Measurements from ENCODE around the gene SPACA4.

The SPACA4 gene, protein sequence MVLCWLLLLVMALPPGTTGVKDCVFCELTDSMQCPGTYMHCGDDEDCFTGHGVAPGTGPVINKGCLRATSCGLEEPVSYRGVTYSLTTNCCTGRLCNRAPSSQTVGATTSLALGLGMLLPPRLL

GRCh38 chr19:48606463-48607358 lies at the start of gene SPACA4:
TSS of gene SPACA4 (plus strand) at chr19:48606742. CDS start at chr19:48606979, 237 bp downstream.
- no peak within 1 kb of the TSS for H3K4me3 ChIP-seq (ENCODE audit: low read depth, low read length)
- no peak for DNase-seq (ENCODE audit: low read depth)
- in situ Hi-C loops (cut with HindIII; ENCODE audit: low sequenced_read_pairs): no loop called here
- TF ChIP-seq, protein P1, sequence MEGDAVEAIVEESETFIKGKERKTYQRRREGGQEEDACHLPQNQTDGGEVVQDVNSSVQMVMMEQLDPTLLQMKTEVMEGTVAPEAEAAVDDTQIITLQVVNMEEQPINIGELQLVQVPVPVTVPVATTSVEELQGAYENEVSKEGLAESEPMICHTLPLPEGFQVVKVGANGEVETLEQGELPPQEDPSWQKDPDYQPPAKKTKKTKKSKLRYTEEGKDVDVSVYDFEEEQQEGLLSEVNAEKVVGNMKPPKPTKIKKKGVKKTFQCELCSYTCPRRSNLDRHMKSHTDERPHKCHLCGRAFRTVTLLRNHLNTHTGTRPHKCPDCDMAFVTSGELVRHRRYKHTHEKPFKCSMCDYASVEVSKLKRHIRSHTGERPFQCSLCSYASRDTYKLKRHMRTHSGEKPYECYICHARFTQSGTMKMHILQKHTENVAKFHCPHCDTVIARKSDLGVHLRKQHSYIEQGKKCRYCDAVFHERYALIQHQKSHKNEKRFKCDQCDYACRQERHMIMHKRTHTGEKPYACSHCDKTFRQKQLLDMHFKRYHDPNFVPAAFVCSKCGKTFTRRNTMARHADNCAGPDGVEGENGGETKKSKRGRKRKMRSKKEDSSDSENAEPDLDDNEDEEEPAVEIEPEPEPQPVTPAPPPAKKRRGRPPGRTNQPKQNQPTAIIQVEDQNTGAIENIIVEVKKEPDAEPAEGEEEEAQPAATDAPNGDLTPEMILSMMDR (IDR thresholded peaks at IDR 0.05; ENCODE audit: low read depth, low read length, missing control alignments): no peak

DNA sequence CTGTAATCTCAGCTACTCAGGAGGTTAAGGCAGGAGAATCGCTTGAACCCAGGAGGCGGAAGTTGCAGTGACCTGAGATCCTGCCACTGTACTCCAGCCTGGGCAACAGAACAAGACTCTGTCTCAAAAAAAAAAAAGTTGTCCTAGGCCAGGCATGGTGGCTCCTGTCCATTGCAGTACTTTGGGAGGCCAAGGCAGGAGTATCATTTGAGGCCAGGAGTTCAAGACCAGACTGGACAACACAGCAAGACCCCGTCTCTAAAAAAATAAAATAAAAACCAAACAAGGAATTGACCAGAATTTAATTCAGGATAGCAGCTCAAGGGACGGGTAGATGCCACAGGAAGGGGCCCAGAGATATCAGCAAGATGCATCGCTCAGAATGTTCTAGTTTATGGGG lies 49.7 kb upstream of the SPACA4 start:
- no peak for DNase-seq (ENCODE audit: low read depth)
- in situ Hi-C loops (cut with HindIII; ENCODE audit: low sequenced_read_pairs): no loop called here
- TF ChIP-seq, protein P1 (IDR thresholded peaks at IDR 0.05; ENCODE audit: low read depth, low read length, missing control alignments): no peak
- H3K4me3 ChIP-seq (ENCODE audit: low read depth, low read length): no peak overlapping the region

GRCh38 chr19:48558018-48558684 lies 48.4 kb upstream of the SPACA4 start:
- TF ChIP-seq, protein P1 (IDR thresholded peaks at IDR 0.05; ENCODE audit: low read depth, low read length, missing control alignments): no peak
- no peak for DNase-seq (ENCODE audit: low read depth)
- no peak overlapping the region for H3K4me3 ChIP-seq (ENCODE audit: low read depth, low read length)
- in situ Hi-C loops (cut with HindIII; ENCODE audit: low sequenced_read_pairs): no loop called here

GRCh38 chr19:48560095-48560530 lies 46.4 kb upstream of the SPACA4 start:
- in situ Hi-C loops (cut with HindIII; ENCODE audit: low sequenced_read_pairs): no loop called here
- TF ChIP-seq, protein P1 (IDR thresholded peaks at IDR 0.05; ENCODE audit: low read depth, low read length, missing control alignments): no peak
- no peak overlapping the region for H3K4me3 ChIP-seq (ENCODE audit: low read depth, low read length)
- DNase-seq (ENCODE audit: low read depth): no peak

- in situ Hi-C loops (cut with HindIII; ENCODE audit: low sequenced_read_pairs): no loop called here
- no peak for DNase-seq (ENCODE audit: low read depth)
- TF ChIP-seq, protein P1 (IDR thresholded peaks at IDR 0.05; ENCODE audit: low read depth, low read length, missing control alignments): no peak
Measured at GRCh38 chr19:48561412-48561811, 45.1 kb upstream of the SPACA4 start.

DNA sequence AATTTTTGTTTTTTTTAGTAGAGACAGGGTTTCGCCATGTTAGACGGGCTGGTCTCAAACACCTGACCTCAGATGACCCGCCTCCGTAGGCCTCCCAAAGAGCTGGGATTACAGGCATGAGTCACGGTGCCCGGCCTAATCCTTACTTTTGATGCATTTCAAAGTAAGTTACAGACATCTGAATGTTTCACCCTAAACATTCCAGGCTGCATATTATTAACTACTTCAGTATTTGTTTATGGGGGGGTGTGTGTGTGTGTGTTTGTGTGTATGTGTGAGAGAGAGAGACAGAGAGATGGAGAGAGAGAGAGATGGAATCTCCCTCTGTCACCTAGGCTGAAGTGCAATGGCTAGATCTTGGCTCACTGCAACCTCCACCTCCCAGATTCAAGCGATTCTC lies 41.5 kb upstream of the SPACA4 start:
- no peak overlapping the region for H3K4me3 ChIP-seq (ENCODE audit: low read depth, low read length)
- TF ChIP-seq, protein P1 (IDR thresholded peaks at IDR 0.05; ENCODE audit: low read depth, low read length, missing control alignments): no peak
- no peak for DNase-seq (ENCODE audit: low read depth)
- in situ Hi-C loops (cut with HindIII; ENCODE audit: low sequenced_read_pairs): no loop called here

More at GRCh38 chr19:48561412-48561811, 45.1 kb upstream of the SPACA4 start:
- H3K4me3 ChIP-seq (ENCODE audit: low read depth, low read length): no peak overlapping the region
